GM18498 (cell line): ENCODE results near the gene JAKMIP3.

Experiments
- ATAC-seq: cut with Tn5 transposase; IDR thresholded peaks from one replicate; pipeline ENCODE4 v1.9.1; 2021; ENCODE audit warnings: mild to moderate bottlenecking, moderate library complexity; ENCODE audit not compliant: unreplicated experiment

JAKMIP3 gene

GRCh38 chr10:132065491-132066105 lies at the start of gene JAKMIP3:
Gene JAKMIP3 (plus strand): TSS chr10:132065946. CDS start chr10:132104809, 38,863 bp downstream.
- no peak for ATAC-seq

- no peak for ATAC-seq
Observed at GRCh38 chr10:132016514-132016913, 49.2 kb upstream of the JAKMIP3 start.

DNA sequence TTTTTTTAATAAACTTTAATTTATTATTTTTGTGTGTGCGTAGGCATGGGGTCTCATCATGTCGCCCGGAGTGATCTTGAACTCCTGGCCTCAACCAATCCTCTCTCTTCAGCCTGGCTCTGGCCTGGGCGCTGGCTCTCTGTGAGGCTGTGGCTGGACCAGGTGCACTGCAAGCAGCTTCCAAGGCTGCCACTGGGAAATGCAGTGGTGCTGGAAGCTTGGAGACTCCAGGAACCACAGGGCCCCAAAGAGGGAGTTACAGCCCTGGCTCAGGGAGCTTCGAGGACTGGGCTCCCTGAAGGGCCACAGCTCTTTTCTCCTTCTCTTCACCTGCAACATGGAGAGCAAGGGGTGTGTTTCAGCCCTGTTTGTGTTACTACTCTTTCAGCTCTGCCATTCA lies 47.3 kb upstream of the JAKMIP3 start:
- no peak for ATAC-seq

DNA sequence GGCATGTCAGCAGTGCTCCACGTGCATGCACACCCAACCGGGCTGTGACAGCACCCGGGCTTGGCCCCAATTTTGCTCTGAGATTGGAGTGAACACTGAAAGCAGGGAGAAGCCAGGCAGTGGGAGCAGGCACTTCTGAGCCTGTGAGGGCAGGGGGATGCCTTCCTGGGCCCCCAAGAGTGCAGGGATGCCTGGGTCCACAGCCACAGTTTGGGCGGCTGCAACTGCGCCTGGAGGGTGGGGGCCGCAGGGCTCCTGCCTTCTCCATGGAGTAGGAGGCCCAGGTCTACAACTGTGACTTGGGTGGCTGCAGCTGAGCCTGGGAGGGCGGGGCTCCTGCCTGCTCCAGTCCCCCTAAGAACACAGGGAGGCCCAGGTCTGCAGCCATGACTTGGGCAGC lies 46.4 kb upstream of the JAKMIP3 start:
- ATAC-seq, result no peak

- ATAC-seq, result no peak
Observed at GRCh38 chr10:132020456-132020855, 45.3 kb upstream of the JAKMIP3 start.

GRCh38 chr10:132021046-132021445 lies 44.7 kb upstream of the JAKMIP3 start:
- no peak for ATAC-seq

- no peak for ATAC-seq
Observed at GRCh38 chr10:132021504-132022143, 44.1 kb upstream of the JAKMIP3 start.

GRCh38 chr10:132022241-132022640 lies 43.5 kb upstream of the JAKMIP3 start:
- ATAC-seq, result no peak

GRCh38 chr10:132023092-132023811 lies 42.5 kb upstream of the JAKMIP3 start:
- peak; percentile 62 for ATAC-seq

DNA sequence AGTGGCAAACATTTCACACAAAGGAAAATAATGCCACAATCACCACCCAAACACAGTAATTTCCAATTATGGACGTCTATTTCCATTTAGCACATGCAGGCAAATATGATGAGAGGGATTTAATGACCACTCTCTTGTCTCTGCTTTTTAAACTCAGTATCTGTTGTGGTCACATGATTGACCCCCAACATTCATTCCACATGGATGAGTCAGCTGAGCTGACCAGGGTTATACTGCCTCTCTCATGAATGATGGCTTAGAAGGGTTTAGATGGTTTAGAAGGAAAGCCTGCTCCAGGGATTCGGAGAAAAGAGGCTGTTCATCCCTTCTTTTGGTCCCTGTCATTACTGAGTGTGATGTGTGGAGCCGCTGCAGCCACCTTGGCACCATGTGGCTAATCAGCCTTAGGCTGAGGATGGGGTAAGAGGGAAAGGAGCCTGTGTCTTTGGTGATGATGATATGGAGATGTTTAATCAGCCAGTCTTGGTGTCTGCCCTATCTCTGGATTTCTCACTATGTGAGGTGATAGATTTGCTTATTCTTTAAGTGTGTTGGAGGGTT lies 38.2 kb upstream of the JAKMIP3 start:
- no peak for ATAC-seq

- no peak for ATAC-seq
Observed at GRCh38 chr10:132028706-132029105, 37.0 kb upstream of the JAKMIP3 start.

DNA sequence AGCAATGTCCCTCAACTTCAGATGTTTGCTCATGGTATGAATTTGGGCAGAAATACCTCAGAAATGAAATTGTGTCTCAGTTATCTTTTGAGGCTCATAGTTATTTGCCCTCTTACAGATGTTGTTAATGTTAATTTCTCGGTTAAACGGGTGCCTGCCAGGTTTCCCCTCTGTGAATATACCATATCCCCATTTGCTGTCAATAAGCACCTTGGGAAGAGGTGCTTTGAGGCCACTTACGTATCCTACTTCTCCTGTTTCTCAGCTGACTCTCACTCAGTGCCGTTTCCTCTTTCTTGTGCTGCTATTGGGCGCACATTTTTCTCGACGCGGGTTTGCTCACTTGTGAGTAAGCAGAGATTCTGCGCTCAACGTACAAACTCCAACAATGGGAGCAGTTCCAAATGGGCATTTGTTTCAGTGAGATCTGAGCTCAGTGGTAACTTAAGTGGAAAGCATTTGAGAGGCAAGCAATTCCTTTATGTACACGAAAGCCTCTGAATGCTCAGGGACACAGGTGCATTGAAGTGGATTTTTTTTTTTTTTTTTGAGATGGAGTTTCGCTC lies 34.8 kb upstream of the JAKMIP3 start:
- ATAC-seq, result no peak

GRCh38 chr10:132033632-132034031 lies 32.1 kb upstream of the JAKMIP3 start:
- no peak for ATAC-seq

DNA sequence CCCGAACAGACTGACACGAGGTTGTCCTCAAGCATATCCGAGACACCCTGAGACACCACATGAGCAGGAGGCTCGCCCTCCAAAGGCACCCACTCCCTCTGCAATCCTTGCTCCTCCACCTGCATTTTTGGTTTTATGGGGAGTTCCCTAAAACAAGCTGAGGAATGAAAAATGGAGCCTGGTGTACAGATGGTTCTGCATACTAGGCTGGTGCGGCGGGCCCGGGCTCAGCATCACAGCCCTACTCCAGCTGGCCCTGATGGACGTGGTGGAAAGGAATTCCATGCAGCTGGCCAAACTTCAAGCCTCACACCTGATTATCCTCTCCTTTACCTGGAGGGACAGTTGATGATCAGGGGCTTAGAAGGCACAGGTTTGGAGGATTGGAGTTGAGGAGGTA lies 30.3 kb upstream of the JAKMIP3 start:
- ATAC-seq, result no peak

DNA sequence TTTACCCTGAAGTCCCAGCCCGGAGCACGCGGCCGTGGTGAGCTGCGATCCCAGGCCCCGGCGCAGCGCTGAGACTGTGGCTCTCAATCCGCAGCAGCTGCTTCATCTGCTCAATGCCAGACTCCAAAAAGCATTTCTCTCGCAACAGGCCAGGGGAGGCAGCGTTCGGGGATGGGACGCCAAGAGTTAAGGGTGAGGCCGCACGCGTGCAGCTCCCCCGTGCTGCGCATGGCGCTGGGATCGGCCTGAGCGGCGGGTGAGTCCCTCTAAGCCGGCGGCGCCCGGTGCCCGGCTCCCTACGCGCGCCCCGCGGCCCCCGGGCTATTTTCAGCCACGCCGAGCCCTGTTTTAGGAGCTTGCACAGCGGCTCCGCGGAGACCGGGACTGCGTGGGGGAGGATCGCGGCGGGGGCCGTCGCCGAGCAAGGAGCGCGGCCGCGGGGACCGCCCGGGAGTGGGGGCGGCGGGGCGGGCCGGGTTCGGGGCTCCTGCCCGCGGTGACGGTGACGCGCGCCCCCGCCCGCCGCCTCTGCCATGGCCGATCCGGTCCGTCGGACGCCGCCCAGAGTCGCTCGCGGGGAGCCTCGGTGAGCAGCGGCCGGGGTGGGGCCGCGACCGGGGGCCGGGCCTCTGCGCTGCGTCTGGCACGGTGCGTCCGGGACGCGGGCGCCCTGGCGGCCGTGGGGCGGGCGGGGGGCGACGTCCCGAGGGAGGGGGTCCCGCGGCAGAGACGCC lies 29.4 kb upstream of the JAKMIP3 start:
- no peak for ATAC-seq

DNA sequence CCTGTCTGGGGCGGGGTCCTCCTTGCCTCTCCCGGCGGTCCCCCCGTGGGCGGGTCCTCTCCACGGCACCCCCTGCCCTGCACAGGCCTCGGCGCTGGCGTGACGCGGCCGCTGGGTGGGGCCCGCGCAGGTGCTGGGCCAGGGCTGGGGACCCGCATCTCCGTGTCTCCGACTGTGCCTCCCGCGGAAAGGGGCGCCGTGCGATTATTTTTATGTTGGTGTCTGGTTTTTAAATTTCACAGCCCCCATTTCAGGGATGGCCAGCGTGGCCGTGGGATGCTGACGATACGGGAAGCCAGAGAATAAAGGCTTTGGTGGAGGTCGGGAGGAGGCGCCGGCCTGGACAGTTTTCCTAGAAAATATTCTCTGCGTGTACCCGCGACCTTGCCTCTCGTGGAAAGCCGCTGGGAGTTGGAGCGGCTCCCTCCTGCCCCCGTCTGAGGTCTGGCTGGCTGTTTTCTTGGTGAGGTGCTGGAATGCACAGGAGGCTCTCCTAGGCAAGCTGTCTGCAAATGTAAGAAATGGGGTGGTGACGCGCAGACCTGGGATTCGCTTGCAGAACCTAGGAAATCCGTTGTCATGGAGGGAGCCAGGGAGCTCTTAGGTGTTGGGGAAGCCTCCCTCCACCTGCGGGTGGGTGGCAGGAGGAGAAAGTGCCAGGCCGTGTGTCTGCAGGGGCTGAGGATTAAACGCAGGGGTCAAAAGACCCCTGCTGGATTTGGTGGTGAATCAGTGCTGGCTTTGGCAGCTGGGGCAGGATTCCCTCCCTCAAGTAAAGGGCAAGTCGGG lies 28.7 kb upstream of the JAKMIP3 start:
- ATAC-seq, result no peak

- no peak for ATAC-seq
Observed at GRCh38 chr10:132037676-132037975, 28.1 kb upstream of the JAKMIP3 start.

DNA sequence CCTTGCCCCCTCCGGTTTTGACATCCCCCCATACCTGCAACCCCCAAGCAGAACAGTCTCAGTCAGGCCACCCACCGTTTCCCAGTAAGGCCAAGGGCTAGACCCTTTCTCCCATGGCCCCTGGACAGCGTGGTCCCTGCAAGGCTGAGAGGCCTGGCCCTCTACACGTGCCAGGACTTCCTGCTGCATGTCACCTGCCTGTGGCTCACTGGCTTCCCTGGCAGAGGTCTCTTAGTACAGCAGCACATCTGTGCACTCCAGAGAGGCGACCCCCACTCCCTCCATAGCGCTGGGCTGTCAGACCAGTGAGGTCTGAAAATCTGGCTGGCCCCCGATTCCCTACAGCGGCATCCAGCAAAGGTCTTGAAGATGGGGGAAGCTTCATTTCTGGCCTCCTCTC lies 26.4 kb upstream of the JAKMIP3 start:
- no peak for ATAC-seq

DNA sequence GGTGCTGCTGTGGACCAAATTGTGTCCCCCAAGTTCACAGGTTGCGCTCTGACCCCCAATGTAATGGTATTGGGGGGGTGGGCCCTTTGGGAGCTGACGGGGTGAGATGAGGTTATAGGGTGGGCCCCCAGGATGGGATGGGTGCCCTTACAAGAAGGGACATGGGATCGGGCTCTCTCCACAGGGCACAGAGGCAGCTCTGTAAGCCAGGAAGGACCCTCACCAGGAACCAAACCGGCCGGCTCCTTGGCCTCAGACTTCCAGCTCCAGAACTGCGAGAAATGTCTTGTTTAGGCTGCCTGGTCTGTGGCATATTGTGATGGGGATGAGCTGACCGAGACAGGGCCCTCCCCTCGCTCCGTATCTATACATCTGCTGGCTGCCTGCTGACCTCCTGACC lies 25.7 kb upstream of the JAKMIP3 start:
- no peak for ATAC-seq

DNA sequence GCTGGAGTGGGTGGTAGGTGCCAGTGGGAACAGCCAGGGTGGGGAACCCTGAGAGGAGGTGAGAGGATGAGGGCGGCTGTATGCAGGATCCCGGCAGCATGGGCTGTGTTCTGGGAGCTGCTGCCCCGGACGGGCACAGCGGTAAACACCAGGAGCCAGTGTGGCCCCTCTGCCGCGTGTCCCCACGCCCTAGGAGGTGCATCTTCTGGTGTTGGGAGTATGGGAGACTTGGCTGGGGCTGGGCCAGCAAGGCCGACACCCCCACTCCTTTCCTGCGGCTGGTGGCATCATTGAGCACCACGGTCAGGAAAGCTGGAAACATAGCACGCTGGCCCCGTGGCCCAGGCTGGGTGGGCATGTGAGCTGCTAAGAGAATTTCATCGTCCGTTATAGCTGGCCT lies 24.4 kb upstream of the JAKMIP3 start:
- ATAC-seq, result no peak
